ENCODE data around the gene DNAJC8.

The DNAJC8 gene

GRCh38 chr1:28249013-28249865, 16.4 kb upstream of the DNAJC8 start:
- peak; percentile 81 for DNase-seq

- peak; percentile 77 for DNase-seq
Measured at GRCh38 chr1:28248273-28249012, 15.6 kb upstream of the DNAJC8 start.

GRCh38 chr1:28247612-28248272, 14.9 kb upstream of the DNAJC8 start:
- no peak for DNase-seq

- peak; percentile 17 for DNase-seq
Measured at GRCh38 chr1:28246427-28246832, 13.6 kb upstream of the DNAJC8 start.

- no peak for DNase-seq
Measured at GRCh38 chr1:28244549-28245251, 11.9 kb upstream of the DNAJC8 start.

GRCh38 chr1:28243685-28244311, 11.0 kb upstream of the DNAJC8 start:
- DNase-seq, result no peak

GRCh38 chr1:28241638-28242241, 8.9 kb upstream of the DNAJC8 start:
- no peak for DNase-seq

GRCh38 chr1:28240024-28240423, 7.2 kb upstream of the DNAJC8 start:
- DNase-seq, result no peak

- DNase-seq, result no peak
Measured at GRCh38 chr1:28239004-28239403, 6.2 kb upstream of the DNAJC8 start.

- DNase-seq, result no peak
Measured at GRCh38 chr1:28236656-28237322, 4.0 kb upstream of the DNAJC8 start.

GRCh38 chr1:28235755-28236655, 3.2 kb upstream of the DNAJC8 start, which contains the start of gene ATP5IF1:
Gene ATP5IF1 (plus strand): TSS chr1:28236124. CDS start chr1:28236184, 60 bp downstream.
- peak; percentile 98 for DNase-seq

- no peak for DNase-seq
Measured at GRCh38 chr1:28233264-28233606, 406 bp upstream of the DNAJC8 start.

- peak; percentile 22 for DNase-seq
Measured at GRCh38 chr1:28229996-28230395, 2.8 kb downstream of the DNAJC8 start.

GRCh38 chr1:28229089-28229488, 3.7 kb downstream of the DNAJC8 start:
- no peak for DNase-seq

- no peak for DNase-seq
Measured at GRCh38 chr1:28213315-28213714, 19.5 kb downstream of the DNAJC8 start.

- no peak for DNase-seq
Measured at GRCh38 chr1:28209700-28210099, 23.1 kb downstream of the DNAJC8 start.

- DNase-seq, result peak; percentile 58
Measured at GRCh38 chr1:28208818-28209441, 23.9 kb downstream of the DNAJC8 start.

GRCh38 chr1:28205243-28205642, 27.6 kb downstream of the DNAJC8 start:
- DNase-seq, result no peak

- DNase-seq, result no peak
Measured at GRCh38 chr1:28200234-28200873, 32.5 kb downstream of the DNAJC8 start.
